ENCODE measurements around the gene SERBP1.
"Not testable (repeated sequence)": the region's sequence is repeated elsewhere in the genome, so short reads cannot be mapped to it uniquely, and the experiment has no call there.

The SERBP1 gene

GRCh38 chr1:67414574-67414973, 15.6 kb downstream of the SERBP1 start:
- Histone ChIP-seq H3K36me3 (ENCODE audit: control insufficient read depth in 5 of 5, insufficient read depth in 5 of 5, low read length in 5 of 5) (peaks cover 33 to 84% (median 68%) of the 10 kb centered on the region in 5 donors), H3K27me3 (ENCODE audit: control insufficient read depth in 5 of 5, insufficient read depth in 4 of 5, low read length in 5 of 5) (no peaks in the 10 kb centered on the region), H3K9me3 (ENCODE audit: control insufficient read depth in 5 of 5, low read length in 5 of 5) (no peaks in the 10 kb centered on the region), H3K9ac (ENCODE audit: low read length in 5 of 5) (no peak overlapping the region), H3K4me3 (ENCODE audit: low read depth in 1 of 5, low read length in 5 of 5) (no peak overlapping the region), H3K27ac (ENCODE audit: low read depth, low read length) (no peak overlapping the region), H3K4me1 (ENCODE audit: control insufficient read depth in 5 of 5, insufficient read depth in 5 of 5, low read length in 5 of 5) (no peaks in the 10 kb centered on the region)

- not testable (repeated sequence) for H3K27ac ChIP-seq (ENCODE audit: low read depth, low read length); H3K9me3 ChIP-seq (ENCODE audit: control insufficient read depth in 5 of 5, low read length in 5 of 5); H3K4me1 ChIP-seq (ENCODE audit: control insufficient read depth in 5 of 5, insufficient read depth in 5 of 5, low read length in 5 of 5); H3K4me3 ChIP-seq (ENCODE audit: low read depth in 1 of 5, low read length in 5 of 5); H3K27me3 ChIP-seq (ENCODE audit: control insufficient read depth in 5 of 5, insufficient read depth in 4 of 5, low read length in 5 of 5); H3K9ac ChIP-seq (ENCODE audit: low read length in 5 of 5)
- H3K36me3 ChIP-seq (ENCODE audit: control insufficient read depth in 5 of 5, insufficient read depth in 5 of 5, low read length in 5 of 5), result peaks cover 24 to 70% (median 54%) of the 10 kb centered on the region in 5 donors
Measured at GRCh38 chr1:67413101-67413500, 17.1 kb downstream of the SERBP1 start.

- Histone ChIP-seq H3K27ac (ENCODE audit: low read depth, low read length) (no peak overlapping the region), H3K9me3 (ENCODE audit: control insufficient read depth in 5 of 5, low read length in 5 of 5) (no peaks in the 10 kb centered on the region), H3K4me1 (ENCODE audit: control insufficient read depth in 5 of 5, insufficient read depth in 5 of 5, low read length in 5 of 5) (peaks cover 0 to 15% (median 0%) of the 10 kb centered on the region in 5 donors), H3K9ac (ENCODE audit: low read length in 5 of 5) (no peak overlapping the region), H3K36me3 (ENCODE audit: control insufficient read depth in 5 of 5, insufficient read depth in 5 of 5, low read length in 5 of 5) (peaks cover 9 to 23% (median 12%) of the 10 kb centered on the region in 5 donors), H3K27me3 (ENCODE audit: control insufficient read depth in 5 of 5, insufficient read depth in 4 of 5, low read length in 5 of 5) (no peaks in the 10 kb centered on the region), H3K4me3 (ENCODE audit: low read depth in 1 of 5, low read length in 5 of 5) (no peak overlapping the region)
Measured at GRCh38 chr1:67408148-67408547, 22.1 kb downstream of the SERBP1 start.

- Histone ChIP-seq H3K4me1 (ENCODE audit: control insufficient read depth in 5 of 5, insufficient read depth in 5 of 5, low read length in 5 of 5) (peaks cover 0 to 15% (median 0%) of the 10 kb centered on the region in 5 donors), H3K9me3 (ENCODE audit: control insufficient read depth in 5 of 5, low read length in 5 of 5) (no peaks in the 10 kb centered on the region), H3K9ac (ENCODE audit: low read length in 5 of 5) (no peak overlapping the region), H3K27ac (ENCODE audit: low read depth, low read length) (no peak overlapping the region), H3K36me3 (ENCODE audit: control insufficient read depth in 5 of 5, insufficient read depth in 5 of 5, low read length in 5 of 5) (peaks cover 7 to 20% (median 11%) of the 10 kb centered on the region in 5 donors), H3K27me3 (ENCODE audit: control insufficient read depth in 5 of 5, insufficient read depth in 4 of 5, low read length in 5 of 5) (no peaks in the 10 kb centered on the region), H3K4me3 (ENCODE audit: low read depth in 1 of 5, low read length in 5 of 5) (no peak overlapping the region)
Measured at GRCh38 chr1:67407498-67407897, 22.7 kb downstream of the SERBP1 start.

- peak overlapping the region; percentile 39 for H3K27ac ChIP-seq (ENCODE audit: low read depth, low read length)
- H3K4me1 ChIP-seq (ENCODE audit: control insufficient read depth in 5 of 5, insufficient read depth in 5 of 5, low read length in 5 of 5), result peaks cover 0 to 15% (median 0%) of the 10 kb centered on the region in 5 donors
- H3K27me3 ChIP-seq (ENCODE audit: control insufficient read depth in 5 of 5, insufficient read depth in 4 of 5, low read length in 5 of 5), result no peaks in the 10 kb centered on the region
- H3K9me3 ChIP-seq (ENCODE audit: control insufficient read depth in 5 of 5, low read length in 5 of 5), result no peaks in the 10 kb centered on the region
- H3K4me3 ChIP-seq (ENCODE audit: low read depth in 1 of 5, low read length in 5 of 5), result no peak overlapping the region
- no peak overlapping the region for H3K9ac ChIP-seq (ENCODE audit: low read length in 5 of 5)
- H3K36me3 ChIP-seq (ENCODE audit: control insufficient read depth in 5 of 5, insufficient read depth in 5 of 5, low read length in 5 of 5), result peaks cover 2 to 9% (median 5%) of the 10 kb centered on the region in 5 donors
Measured at GRCh38 chr1:67405473-67406245, 24.5 kb downstream of the SERBP1 start.

GRCh38 chr1:67404212-67404620, 26.0 kb downstream of the SERBP1 start:
- Histone ChIP-seq H3K27ac (ENCODE audit: low read depth, low read length) (no peak overlapping the region), H3K9ac (ENCODE audit: low read length in 5 of 5) (no peak overlapping the region), H3K4me3 (ENCODE audit: low read depth in 1 of 5, low read length in 5 of 5) (no peak overlapping the region), H3K27me3 (ENCODE audit: control insufficient read depth in 5 of 5, insufficient read depth in 4 of 5, low read length in 5 of 5) (no peaks in the 10 kb centered on the region), H3K4me1 (ENCODE audit: control insufficient read depth in 5 of 5, insufficient read depth in 5 of 5, low read length in 5 of 5) (peaks cover 0 to 15% (median 0%) of the 10 kb centered on the region in 5 donors), H3K9me3 (ENCODE audit: control insufficient read depth in 5 of 5, low read length in 5 of 5) (no peaks in the 10 kb centered on the region), H3K36me3 (ENCODE audit: control insufficient read depth in 5 of 5, insufficient read depth in 5 of 5, low read length in 5 of 5) (no peaks in the 10 kb centered on the region)

GRCh38 chr1:67401443-67401842, 28.8 kb downstream of the SERBP1 start:
- Histone ChIP-seq H3K27ac (ENCODE audit: low read depth, low read length) (no peak overlapping the region), H3K4me1 (ENCODE audit: control insufficient read depth in 5 of 5, insufficient read depth in 5 of 5, low read length in 5 of 5) (peaks cover 0 to 15% (median 0%) of the 10 kb centered on the region in 5 donors), H3K4me3 (ENCODE audit: low read depth in 1 of 5, low read length in 5 of 5) (no peak overlapping the region), H3K36me3 (ENCODE audit: control insufficient read depth in 5 of 5, insufficient read depth in 5 of 5, low read length in 5 of 5) (peaks cover 0 to 2% (median 0%) of the 10 kb centered on the region in 5 donors), H3K27me3 (ENCODE audit: control insufficient read depth in 5 of 5, insufficient read depth in 4 of 5, low read length in 5 of 5) (no peaks in the 10 kb centered on the region), H3K9me3 (ENCODE audit: control insufficient read depth in 5 of 5, low read length in 5 of 5) (no peaks in the 10 kb centered on the region), H3K9ac (ENCODE audit: low read length in 5 of 5) (no peak overlapping the region)

GRCh38 chr1:67400029-67400786, 30.0 kb downstream of the SERBP1 start:
- not testable (repeated sequence) for H3K4me3 ChIP-seq (ENCODE audit: low read depth in 1 of 5, low read length in 5 of 5); H3K9me3 ChIP-seq (ENCODE audit: control insufficient read depth in 5 of 5, low read length in 5 of 5); H3K4me1 ChIP-seq (ENCODE audit: control insufficient read depth in 5 of 5, insufficient read depth in 5 of 5, low read length in 5 of 5); H3K9ac ChIP-seq (ENCODE audit: low read length in 5 of 5); H3K27me3 ChIP-seq (ENCODE audit: control insufficient read depth in 5 of 5, insufficient read depth in 4 of 5, low read length in 5 of 5); H3K36me3 ChIP-seq (ENCODE audit: control insufficient read depth in 5 of 5, insufficient read depth in 5 of 5, low read length in 5 of 5); H3K27ac ChIP-seq (ENCODE audit: low read depth, low read length)

- H3K27me3 ChIP-seq (ENCODE audit: control insufficient read depth in 5 of 5, insufficient read depth in 4 of 5, low read length in 5 of 5), result no peaks in the 10 kb centered on the region
- peaks cover 0 to 9% (median 4%) of the 10 kb centered on the region in 5 donors for H3K36me3 ChIP-seq (ENCODE audit: control insufficient read depth in 5 of 5, insufficient read depth in 5 of 5, low read length in 5 of 5)
- H3K4me1 ChIP-seq (ENCODE audit: control insufficient read depth in 5 of 5, insufficient read depth in 5 of 5, low read length in 5 of 5), result peaks cover 0 to under 1% (median 0%) of the 10 kb centered on the region in 5 donors
- no peak overlapping the region for H3K27ac ChIP-seq (ENCODE audit: low read depth, low read length)
- no peaks in the 10 kb centered on the region for H3K9me3 ChIP-seq (ENCODE audit: control insufficient read depth in 5 of 5, low read length in 5 of 5)
- H3K9ac ChIP-seq (ENCODE audit: low read length in 5 of 5), result no peak overlapping the region
- no peak overlapping the region for H3K4me3 ChIP-seq (ENCODE audit: low read depth in 1 of 5, low read length in 5 of 5)
Measured at GRCh38 chr1:67399199-67399993, 30.8 kb downstream of the SERBP1 start.

All from subcutaneous abdominal adipose tissue (tissue), 5 donors.